ENCODE results near the gene BACH2.
"Not testable (repeated sequence)": the region's sequence is repeated elsewhere in the genome, so short reads cannot be mapped to it uniquely, and the experiment has no call there.

Gene BACH2

DNA sequence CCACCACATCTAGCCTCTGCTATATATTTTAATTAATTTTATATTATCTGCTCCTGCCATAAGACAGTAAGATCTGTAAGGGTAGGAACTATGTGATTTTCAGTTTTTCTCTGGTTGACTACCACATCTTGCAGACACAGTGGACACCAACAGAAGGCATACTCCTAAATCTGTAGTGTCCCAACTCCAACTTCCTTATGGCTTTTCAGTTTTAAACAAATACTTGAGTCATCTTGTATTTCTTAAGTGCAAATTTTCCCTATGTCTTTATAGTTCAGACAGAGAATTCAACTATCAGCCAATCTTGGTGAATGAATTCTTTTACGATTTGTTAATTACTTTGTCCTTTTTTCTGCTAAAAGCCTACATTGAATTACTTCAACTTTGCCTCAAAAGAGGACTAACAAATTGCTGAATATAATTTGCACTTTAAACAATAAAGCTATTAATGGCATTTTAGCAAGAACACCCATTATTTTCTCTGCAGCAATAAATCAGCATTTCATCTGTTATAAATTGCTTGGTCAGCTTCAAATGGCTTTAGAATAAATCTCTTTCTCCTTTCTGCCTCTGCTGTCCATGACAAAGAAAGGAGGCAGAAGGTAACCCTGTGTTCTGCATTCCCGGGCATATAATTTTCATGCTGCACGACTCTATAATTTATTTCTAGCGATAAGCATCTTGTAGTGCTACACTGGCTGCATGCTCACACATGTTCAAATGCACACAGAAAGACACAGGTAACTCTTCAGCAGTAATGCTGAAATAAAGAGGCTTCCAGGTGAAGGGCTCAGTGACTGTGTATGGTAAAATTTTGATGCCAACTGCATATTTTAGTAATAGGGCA, 144.8 kb downstream of the BACH2 start:
- DNase-seq, result no peak

- no peak for DNase-seq
Observed at GRCh38 chr6:90149280-90149679, 147.4 kb downstream of the BACH2 start.

DNA sequence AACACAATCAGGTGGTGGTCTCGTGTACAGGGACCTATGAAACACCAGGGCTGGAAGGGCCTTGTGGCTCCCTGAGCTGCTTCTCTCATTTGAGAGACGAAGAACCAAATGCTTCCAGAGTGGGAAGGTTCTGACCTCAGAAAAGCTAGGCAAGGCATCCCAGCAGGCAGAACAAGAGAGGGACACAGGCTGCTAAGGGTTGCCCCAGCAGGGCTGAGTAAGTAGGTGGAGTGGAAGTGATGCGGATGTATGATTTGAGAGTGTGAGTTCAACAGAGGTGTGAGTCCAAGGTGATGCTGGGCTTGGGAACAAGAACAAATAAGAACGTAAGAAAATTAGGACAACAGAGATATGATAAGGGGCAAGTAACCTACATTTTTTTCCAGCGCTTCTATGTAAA, 147.8 kb downstream of the BACH2 start:
- DNase-seq, result no peak

- DNase-seq, result no peak
Observed at GRCh38 chr6:90146921-90147649, 149.6 kb downstream of the BACH2 start.

- no peak for DNase-seq
Observed at GRCh38 chr6:90146024-90146423, 150.6 kb downstream of the BACH2 start.

- no peak for DNase-seq
Observed at GRCh38 chr6:90144928-90145555, 151.6 kb downstream of the BACH2 start.

DNA sequence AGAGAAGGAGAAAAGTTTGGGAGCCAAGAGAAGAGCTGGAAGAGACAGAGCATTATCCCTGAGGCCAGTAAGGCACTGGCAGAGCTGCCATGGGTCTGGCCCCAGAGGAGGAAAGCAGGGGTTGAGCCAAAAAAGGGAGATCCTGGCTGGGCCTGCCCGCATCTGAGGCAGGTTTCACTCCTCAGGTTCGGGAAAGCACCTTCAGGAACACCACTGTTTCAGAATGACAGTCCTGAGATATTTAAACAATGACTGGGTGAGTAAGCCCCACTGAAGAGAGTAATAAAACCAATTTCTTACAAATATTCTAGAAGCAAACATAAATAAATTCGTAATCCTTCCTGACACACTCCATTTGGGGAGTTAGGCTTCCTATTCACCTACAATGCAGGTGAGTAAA, 152.2 kb downstream of the BACH2 start:
- no peak for DNase-seq

DNA sequence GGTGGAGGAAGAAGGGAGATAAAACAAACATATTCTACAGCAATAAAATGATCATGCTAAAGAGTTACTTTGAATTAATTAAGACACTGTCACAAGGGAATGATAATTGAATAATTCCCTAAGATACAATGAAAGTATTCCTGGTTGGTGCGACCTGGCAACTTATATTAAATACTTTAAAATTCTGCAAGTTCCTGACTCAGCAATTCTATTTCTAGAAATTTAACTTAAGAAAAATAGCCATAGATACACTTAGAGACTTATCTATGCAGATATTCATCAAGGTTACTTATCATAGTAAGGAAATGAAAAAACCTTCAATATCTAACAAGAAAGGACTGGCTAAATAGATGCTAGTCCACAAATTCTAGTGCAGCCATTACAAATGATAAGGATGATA, 156.0 kb downstream of the BACH2 start:
- no peak for DNase-seq

DNA sequence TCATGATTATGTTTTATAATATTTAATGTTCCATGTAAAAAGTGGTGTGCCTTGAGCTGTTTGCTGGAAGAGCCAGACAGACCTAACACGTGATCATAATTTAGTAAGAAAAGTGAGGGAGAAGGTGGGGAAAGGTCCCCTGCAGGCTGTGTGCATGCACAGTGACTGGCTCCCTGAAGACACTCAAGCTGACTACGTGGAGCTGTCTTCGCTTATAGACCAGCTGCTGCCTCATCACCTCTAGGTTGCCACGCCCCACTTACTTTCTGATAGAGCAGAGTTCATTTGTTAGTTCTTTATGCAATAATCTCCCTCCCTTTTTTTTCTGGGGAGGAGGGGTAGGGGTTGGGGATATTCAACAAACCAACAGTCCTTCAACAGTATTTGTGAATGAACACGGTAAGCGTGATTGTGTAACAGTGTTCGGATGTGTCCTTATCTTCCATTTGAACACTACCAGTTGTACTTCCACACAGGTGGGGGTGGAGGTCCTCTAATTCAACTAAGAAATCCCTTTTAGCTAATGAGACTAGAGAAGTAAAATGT, 157.3 kb downstream of the BACH2 start:
- peak; percentile 49 for DNase-seq

- DNase-seq, result no peak
Observed at GRCh38 chr6:90136837-90137568, 159.6 kb downstream of the BACH2 start.

DNA sequence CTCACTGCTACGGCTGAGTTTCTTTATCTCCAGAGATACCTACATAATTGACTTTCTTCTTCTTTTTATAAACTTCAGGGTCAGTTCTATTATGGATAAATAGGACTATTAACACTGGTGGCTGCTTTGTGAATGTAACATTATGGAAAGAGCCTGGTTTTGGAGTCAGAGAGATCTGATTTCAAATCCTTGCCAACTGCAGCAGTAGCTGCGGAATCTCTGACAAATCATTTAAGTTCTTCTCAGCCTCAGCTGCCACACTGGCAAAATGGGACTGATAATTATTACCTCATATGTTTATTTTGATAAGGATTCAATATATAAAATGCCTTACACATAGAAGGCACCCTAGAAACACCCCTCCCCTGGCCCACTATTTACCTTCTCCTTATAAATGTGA, 160.5 kb downstream of the BACH2 start:
- no peak for DNase-seq

DNA sequence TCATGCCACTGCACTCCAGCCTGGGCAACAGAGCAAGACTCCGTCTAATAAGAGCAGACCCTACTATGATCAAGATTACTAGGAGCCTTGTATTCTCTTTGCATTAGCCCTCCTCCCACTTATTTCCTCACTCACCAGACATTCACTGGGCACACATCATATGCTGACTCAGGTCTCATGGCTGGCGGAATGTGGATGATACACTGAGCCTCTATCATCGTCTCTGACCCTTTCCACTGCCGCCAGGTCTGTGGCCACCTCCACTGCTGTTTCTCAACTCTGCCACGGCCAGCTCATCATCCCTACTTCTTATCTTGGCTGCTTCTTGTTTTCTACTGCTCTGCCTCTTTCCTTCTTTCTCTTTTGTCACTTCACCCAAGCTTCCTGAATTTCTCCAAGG, 161.0 kb downstream of the BACH2 start:
- DNase-seq, result no peak

- DNase-seq, result not testable (repeated sequence)
Observed at GRCh38 chr6:90133664-90134063, 163.0 kb downstream of the BACH2 start.

DNA sequence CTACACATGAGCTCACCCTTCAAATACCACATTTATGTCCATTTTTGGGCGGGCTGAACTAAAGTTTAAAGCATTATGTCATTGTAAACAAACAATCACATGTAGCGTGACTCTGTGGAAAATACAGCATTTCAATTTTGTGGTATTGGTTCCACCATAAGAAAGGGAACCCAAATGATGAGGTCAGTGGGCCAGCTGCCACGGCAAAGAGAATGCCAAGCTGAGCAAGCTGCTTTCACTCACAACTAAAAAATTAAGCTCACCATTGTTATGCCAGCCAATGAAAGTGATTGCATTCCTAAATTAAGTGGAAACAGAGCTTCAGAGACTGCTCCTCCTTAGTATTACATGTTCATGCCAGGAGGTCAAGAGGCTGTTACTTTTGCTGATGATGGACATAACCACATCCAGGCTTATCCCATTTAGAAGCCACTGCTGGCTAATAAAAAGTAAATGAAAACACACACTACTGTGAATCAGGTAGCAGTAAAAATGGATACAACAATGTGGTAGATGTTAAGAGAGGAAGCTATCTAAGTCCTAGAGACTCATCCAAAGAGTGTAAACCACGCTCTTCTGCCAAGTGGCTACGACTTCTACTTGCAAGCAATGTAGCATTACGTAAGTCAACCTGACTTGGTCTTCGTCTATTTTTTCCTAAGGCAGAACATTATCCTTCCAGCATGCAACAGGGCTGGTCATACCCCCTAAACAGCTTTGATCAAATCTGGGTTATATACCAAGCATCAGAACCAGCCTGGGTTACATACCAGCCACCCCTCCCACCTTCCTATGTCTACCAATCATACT, 164.8 kb downstream of the BACH2 start:
- DNase-seq, result no peak

GRCh38 chr6:90131125-90131524, 165.5 kb downstream of the BACH2 start:
- no peak for DNase-seq

DNA sequence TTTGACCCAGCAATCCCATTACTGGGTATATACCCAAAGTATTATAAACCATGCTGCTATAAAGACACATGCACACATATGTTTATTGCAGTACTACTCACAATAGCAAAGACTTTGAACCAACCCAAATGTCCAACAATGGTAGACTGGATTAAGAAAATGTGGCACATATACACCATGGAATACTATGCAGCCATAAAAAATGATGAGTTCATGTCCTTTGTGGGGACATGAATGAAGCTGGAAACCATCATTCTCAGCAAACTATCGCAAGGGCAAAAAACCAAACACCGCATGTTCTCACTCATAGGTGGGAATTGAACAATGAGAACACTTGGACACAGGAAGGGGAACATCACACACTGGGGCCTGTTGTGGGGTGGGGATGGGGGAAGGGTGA, 168.0 kb downstream of the BACH2 start:
- not testable (repeated sequence) for DNase-seq

- no peak for DNase-seq
Observed at GRCh38 chr6:90127595-90127994, 169.0 kb downstream of the BACH2 start.

DNA sequence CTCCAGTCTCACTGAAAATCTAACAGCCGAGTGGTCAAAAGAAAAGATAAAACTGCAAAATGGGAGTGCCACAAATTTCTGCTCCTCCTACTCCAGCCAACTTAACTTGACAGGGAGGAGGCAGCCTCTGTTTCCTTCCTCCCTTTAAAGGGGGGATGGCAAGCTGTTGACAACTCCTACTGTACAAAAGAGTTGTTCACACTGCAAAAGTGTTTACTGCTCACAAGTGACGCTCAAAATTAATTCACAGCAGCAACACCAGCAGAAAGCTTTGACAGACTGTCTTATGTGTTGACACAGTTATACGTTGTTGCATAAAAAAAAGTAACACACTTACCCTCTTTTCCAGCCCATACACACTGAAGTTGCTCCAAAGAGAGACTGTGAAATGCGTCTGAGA, 169.8 kb downstream of the BACH2 start:
- DNase-seq, result no peak

- DNase-seq, result no peak
Observed at GRCh38 chr6:90126181-90126580, 170.5 kb downstream of the BACH2 start.

GRCh38 chr6:90124874-90125510, 171.7 kb downstream of the BACH2 start:
- no peak for DNase-seq

DNA sequence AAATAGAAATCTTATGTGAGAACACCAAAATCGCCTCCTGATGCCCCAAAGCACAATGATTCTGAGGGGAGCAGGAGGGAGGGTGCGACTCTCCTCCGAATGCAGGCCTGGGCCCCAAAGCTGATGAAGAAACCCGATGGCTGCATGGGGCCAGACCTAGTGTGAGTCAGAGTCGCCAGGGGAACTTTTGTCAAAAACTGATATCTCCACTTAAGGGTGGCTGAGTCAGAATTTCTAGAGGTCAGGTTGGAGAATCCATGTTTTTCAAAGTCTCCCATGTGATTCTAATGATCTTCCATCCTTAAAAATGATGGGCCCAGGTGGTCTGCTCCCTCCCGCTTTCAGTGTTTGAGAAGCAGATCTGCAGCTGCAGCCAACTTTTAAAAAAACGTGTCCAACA, 172.8 kb downstream of the BACH2 start:
- DNase-seq, result no peak

DNA sequence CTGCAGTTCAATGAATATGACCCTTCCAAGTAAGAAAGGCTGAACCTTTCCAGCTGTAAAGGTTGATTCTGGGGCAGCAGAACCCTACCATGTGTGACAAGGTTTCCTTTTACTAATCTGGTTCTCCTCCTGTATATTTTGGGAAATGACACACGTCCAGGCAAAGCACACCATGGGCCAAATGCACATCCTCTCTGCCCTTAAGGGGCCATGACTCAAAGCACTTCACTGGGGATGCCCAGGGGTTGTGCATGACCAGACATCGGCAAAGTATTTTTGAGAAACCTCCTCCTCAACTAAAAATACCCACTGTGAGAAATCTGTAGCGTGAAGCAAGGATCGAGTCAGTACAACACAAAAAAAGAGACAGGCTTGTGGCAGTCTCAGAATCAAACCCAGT, 174.7 kb downstream of the BACH2 start:
- DNase-seq, result no peak

All from NCI-H510A treated with DMSO at 0.1 percent for 48 hours (cell line).